Stimulated activated CD4-positive, alpha-beta T cell treated with anti-CD3 and anti-CD28 coated beads, Interleukin-1b, Interleukin-23, amount 100 ng/mL, for 4 hours (primary cell): ENCODE results near the gene CAMK1D.

ENCODE experiments used
- DNase-seq, 2 donors: peaks; one replicate each; pipeline ENCODE4 v3.0.0-alpha.2; 2020; ENCODE audit warnings: low read depth in 2 of 2

CAMK1D gene

DNA sequence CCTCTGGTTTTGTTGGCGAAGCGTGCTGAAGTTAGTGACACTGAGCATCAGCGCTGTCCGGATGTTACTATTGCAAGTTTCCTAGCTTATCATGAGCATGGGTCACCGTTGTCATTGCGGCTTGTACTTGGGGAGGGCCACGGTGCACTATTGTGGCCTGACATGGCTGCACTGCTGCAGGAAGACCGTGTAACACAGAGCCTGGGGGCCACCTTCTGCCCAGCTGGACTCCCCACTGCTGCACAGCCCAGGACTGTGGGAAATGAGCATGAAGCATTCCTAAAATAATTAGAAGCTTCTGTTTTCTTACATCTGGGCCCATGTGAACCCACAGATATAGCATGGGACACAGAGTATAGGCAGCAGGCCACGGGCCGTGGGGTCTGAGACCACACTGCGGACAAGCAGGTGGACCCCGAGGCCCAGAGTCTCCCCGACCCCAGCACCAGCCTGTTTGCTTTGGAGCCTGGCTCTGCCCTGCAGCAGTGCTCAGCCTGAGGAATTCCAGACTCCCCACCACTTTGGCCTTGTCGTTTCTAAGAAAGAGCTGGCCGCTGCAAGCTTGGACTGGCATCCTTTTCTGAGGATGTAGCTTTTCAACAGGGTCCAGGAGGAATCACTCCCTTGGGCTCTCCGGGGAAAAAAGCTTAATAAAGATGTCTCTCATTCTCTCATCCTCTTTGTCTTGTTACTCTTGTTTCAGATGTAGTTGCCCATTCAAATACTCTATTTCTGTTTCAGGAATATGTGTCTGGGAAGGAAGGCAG is 473.0 kb downstream of the CAMK1D start:
- no peak for DNase-seq

DNA sequence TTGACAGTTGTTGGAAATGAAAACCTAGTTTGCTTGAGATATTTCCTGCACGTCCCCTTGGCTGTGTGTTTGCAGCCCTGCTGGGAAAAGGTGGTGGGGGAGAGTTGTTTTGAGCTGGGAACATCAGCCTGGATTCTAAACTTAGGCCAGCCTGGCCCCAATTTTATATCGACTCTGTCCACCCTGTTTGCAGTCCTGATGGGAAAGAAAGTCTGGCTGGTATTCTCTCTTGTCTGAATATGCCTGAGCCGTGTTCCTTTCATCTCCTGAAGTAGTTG is 473.5 kb downstream of the CAMK1D start:
- DNase-seq, result no peak

DNA sequence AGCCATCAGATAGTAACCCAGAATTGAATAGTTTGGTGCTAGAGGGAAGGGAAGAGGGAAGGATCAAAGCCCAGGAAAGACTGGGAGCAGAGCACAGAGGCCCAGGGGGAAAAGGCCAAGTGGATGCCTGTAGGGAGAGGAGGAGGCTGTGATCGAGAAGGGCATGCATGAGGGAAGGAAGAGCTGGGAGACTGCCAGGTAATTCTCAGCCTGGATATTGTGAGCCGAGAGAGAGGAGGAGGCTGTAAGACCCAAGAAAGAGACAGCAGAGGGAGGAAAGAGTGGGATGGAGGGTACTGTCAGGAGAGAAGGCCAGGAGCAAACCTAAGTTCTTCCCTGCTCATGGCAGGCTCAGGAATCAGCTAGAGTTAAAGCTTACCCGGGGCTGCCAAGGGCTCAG is 474.0 kb downstream of the CAMK1D start:
- no peak for DNase-seq

DNA sequence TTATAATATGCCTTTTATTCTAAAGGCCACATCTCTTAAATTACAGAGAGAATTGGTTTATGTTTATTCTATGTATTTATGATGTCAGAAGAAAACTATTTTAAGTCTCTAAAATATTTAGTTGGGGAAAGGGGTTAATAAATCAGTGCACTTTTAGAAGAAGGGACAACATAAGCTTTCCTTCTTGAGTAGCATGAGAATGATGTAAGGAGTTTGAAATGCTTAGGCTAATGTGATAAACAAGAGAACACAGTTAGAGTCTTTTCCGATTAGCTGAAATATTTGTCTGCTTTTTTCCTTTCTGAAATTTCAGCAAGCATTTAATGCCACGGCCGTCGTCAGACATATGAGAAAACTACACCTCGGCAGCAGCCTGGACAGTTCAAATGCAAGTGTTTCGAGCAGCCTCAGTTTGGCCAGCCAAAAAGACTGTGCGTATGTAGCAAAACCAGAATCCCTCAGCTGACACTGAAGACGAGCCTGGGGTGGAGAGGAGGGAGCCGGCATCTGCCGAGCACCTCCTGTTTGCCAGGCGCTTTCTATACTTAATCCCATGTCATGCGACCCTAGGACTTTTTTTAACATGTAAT is 476.0 kb downstream of the CAMK1D start:
- no peak for DNase-seq

DNA sequence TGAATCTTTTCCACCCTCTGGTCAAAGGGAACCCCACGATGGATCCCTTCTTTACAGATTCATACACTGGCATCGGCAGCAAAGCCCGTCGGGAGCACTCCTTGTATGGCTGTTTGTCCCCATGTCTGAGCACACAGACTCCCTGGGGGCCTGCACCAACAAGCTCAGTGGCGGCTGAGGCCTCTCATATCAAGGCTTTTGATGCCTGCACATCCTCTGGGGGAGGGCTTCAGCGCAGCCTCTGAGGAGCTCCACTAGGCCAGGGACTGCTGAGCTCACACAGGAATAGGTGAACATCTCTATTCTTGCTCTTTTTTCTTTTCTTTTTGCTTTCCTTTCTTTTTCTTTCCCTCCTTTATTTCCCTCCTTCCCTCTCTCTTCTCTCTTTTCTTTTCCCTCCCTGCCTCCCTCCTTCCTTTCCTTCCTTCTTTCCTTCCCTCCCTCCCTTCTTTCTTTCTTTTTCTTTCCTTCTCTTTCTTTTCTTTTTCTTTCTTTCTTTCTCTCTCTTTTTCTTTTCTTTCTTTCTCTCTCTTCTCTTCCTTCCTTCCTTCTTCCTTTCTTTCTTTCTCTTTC is 477.5 kb downstream of the CAMK1D start:
- DNase-seq, result no peak

DNA sequence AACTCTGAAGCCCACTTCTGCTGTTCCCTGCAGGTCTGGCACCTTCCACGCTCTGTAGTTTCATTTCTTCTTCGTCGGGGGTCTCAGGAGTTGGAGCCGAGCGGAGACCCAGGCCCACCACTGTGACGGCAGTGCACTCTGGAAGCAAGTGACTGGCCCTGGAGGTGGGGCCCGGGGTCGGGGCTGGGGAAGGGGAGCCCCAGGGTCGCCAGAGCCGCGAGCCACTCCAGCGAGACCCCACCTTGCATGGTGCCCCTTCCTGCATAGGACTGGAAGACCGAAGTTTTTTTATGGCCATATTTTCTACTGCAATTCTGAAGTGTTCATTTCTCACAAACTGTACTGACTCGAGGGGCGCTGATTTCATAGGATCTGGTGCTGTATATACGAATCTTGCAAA is 479.4 kb downstream of the CAMK1D start:
- no peak for DNase-seq

DNA sequence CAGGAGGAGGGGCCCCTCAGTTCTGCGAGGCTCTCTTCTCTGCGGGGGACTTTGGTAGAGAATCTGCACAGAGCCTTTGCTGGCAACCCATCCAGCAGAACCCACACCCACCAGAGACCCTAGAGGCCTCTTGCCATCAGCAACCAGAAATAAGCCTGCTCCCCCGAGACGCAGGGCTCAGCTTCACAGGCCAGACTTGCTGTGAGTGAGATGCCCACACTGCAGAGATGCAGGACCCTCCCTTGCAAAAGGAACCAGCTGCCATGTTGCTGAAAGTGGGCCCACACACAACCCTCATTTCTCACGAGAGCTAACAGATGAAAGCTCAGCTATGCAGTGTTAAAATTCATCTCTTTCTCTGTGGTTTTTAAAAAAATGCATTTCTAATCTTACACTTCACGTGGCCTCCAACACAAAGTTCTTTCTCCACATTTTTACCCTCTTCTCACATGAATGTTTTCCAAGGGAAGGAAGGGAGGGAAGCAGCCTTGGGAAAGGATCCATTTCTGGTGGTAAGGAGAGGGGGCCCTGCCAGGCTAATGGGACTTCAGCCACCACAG is 480.6 kb downstream of the CAMK1D start:
- DNase-seq, result no peak

DNA sequence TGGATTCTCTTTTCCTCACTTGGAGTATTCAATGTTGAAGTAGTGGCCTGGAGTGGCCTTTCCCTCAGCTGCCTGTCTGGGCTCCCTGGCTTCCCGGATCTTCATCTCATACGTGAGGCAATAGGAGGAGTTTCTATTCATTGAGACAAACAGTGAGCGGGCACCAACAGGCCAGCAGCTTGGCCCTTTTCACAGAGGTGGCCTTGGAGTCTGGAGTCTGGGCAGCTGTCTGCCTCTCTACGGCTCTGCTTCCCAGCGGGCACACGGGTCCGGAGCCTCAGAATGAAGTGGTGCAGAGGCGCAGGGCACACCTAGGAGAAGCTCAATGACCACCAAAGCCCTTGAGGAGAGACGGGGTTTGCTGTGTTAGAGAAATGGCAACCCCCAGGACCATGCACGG is 482.7 kb downstream of the CAMK1D start:
- DNase-seq, result no peak

DNA sequence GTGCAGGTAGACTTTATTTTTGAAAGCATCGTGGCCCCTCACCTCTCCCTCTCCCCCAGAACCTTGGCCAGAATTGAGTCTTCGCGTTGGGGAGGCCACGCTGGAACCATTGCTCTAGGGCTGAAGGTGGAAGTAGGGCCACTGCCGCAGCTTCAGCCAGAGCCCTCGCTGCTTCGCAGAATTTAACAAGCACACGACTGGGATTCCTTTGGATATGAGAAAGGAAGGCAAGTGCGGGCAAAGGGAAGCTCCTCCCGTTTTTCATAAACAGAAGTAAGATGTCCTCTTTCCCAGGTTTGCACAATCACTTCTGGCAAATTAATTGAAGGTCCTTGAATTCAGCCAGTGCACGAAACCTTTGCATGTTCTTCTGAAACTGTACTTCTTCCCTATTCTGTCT is 484.1 kb downstream of the CAMK1D start:
- DNase-seq, result no peak

DNA sequence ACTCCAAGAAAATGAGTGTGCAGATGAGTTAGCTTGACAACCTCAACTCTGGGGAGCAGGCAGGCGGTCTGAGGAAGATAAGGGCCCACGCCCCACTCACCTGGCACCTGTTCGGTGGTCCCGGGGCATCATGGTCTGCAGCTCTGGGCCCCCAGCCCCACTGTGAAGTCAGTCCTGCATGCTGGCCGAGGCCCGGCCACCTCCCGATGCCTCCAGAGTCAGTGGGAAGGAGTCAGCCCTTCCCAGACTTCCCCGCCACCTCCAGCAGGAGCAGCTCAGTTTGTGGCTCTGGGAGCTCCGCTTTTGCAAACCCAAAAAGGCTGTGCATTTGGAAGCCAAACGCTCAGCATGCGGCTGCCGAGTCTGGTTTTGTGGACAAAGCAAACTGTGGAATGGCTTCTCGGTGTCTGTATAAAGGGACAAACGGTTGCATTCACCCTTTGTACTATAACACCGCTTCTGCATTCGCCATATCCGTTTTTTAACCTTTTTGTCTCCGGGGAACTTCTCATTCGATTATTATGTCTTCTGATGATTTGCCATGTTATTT is 484.8 kb downstream of the CAMK1D start:
- DNase-seq, result no peak

DNA sequence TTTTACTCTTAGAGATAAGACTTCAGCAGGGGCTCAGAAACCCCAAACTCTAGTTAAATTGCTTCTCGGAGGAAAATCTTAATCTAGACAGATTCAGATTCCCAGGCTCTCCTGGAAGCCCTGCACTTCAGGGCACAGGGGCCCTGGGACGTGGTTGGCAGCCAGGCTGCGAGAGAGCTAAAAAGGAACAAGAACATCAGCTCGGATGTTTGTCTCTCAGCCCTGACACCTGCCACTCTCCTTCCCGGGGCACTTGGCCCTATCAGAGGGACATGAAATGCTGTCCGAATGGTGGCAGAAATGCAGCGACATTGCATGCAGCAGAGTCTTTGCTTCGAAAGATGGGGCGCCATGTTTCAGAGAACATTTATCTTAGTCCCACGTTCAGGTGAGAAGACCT is 485.4 kb downstream of the CAMK1D start:
- DNase-seq, result no peak

DNA sequence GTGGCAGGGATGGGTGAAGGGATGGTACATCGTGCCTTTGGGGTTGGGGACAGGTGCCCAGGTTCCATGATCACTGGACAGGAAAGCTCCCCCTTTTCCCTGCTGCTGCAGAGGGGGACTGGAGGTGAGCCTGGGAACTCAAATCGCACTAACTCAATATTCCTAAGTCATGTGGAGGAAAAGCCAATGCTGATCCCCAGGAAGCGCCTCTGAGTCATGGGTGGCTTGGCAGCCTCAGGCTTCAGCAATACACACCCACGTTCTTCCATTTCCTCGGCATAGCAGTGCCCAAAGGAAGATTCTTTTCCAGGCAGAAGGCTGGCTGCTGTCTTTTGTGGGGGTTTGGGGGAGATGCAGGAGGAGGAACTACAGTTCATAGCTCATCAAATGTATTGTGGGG is 486.4 kb downstream of the CAMK1D start:
- DNase-seq, result no peak

DNA sequence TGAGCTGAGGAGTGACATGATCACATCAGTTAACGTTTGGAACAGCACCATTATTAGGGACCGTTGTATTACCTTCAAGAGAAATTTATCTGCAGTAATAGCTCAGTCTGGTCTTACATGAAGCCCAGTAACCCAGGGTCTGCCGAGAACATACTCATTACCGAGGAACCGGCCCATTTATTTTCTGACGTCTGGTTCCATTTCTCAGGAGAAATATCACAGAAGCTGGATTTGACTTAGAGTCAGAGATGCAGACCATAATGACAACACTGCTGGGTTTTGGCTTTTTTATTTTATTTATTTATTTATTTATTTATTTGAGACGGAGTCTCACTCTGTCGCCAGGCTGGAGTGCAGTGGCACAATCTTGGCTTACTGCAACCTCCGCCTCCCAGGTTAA is 489.0 kb downstream of the CAMK1D start:
- no peak for DNase-seq

DNA sequence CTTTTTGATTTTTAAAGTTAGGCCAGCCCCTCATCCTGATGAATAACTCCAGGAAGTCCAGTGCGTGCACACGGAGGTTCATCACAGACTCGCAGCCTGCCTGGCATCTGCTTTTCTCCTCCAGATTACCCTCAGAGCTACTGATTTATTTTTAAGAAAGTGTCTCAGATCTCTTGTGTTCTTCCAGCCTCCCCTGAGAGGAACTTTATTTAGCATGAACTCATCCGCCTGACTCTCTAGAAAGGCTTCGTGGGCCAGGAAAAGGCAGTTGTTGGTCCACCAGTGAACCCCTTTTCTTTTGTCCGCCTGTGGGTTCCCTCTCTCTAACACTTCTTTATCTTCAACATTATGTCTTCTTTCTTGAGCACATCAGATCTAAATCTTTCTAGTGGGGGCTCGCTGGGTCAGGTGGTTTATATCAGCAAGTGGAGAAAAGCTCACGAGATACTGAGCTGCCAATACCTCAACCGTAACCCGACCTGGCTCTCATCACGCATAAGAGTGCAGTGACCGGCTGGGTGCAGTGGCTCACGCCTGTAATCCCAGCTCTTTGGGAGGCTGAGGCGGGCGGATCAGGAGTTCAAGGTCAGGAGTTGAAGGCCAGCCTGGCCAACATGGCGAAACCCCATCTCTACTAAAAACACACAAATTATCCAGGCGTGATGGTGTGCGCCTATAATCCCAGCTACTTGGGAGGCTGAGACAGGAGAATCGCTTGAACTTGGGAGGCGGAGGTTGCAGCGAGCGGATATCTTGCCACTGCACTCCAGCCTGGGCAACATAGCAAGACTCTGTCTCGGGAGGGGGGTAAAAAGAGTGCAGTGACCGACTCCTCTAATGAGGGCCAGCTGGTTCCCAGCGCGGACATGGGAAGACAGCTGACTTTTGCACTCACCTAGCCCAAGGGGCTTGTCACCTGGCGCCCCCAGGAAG is 489.9 kb downstream of the CAMK1D start:
- no peak for DNase-seq

DNA sequence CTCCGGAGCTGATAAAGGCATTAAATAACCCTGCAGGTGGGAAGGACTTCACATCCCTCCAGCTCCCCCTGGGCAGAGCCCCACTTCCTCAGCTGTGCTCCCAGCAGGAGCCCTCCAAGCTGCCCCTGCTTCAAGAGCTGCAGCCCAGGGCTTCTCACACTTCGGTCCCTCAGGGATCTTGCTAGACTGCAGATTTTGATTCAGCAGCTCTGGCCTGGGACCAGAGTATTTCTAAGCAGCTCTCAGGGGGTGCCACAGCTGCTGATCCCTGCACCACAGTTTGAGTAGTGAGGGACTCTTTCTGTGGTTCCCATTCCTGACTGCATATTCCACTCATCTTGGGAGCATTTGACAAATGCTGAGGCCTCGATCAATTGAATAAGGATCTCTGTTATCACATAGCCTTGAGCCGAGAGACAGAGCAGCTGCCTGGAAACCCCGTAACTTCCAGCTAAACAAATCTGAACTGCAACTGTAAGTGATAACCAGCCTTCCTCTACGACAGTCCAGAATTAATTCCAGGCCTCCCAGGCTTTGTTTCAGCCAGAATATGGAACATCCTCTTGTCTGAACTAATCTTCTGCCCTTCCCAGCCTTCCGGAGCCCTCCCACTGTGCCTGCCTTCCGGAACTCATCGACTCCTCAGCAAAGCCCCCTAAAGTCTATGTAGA is 490.7 kb downstream of the CAMK1D start:
- no peak for DNase-seq

DNA sequence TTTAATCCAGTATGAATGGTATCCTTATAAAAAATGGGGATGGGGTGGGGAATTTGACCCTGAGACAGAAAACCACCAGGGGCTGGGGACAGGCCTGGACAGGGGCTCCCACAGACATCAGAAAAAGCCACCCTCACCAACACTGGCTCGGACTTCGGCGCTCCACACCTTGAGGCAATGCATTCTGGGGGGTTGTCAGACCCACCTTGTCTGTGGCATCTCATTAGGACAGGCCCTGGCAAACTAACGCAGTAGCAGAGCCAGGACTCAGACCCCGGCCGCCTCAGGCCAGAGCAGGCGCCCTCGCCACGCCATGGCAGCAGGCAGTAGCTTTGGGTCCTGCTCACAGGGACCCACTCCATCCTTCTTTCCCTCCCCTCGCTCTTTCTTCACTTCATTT is 492.1 kb downstream of the CAMK1D start:
- DNase-seq, result no peak

DNA sequence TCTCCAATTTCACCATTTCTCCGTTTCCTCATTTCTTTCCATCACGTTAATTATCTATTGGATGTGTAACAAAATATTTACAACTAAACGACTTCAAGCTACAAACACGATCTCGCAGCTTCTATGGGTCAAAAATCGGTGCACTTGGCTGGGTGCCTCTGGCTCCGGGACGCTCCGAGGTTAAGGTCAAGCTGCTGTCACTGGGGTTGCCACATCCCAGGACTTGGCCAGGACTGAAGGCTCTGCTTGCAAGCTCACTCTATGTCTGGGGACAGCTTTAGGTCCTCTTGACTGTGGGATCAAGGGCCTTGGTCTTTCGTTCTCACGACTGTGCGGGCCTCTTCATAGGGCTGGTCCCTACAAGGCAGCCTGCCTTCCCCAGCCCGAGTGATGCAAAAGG is 492.5 kb downstream of the CAMK1D start:
- no peak for DNase-seq

DNA sequence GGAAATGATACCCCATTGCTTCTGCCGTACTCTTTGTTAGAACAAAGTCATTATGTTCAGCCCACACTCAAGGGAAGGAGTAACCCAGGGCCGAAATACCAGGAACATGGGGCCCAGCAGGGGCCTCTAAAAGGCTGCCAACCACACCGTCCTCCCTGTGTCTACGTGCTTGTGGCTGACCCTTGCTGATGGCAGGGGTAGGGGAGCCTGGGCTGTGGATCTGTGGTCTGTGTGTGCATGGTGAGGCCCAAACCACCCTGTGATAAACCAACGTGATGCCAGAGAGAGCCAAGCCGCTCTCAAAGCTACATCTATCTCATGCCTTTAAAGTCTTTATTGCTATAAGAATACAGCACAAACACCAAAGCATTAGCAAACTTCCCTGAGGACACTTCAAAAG is 493.0 kb downstream of the CAMK1D start:
- DNase-seq, result no peak

DNA sequence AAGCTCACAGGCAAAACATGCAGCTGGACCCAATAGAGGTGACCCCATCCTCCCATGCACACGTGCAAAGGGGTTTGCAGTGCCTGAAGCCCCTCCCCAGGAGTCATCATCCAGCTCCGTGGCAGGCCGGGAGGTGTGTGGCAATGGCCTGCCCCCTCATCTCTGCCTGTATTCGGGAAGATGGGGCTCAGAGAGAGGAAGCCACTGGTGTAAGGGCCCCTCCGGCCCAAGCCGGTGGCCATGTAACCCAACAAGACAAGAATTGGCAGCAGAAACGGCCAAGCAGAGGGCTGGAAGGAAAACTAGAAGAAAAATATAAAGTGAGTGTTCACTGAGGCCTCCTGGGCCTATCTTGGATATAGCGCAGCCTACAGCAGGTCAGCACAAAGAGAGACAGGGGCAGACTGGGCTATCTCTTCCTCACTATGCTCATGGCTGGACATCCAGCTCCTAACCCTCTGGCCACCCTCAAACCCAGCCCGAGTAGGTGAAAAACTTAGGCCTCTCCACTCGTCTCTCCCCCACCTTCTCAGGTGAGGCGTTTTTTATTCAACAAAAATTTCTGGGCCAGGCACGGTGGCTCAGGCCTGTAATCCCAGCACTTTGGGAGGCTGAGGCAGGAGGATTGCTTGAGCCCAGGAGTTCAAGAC is 494.1 kb downstream of the CAMK1D start:
- no peak for DNase-seq

DNA sequence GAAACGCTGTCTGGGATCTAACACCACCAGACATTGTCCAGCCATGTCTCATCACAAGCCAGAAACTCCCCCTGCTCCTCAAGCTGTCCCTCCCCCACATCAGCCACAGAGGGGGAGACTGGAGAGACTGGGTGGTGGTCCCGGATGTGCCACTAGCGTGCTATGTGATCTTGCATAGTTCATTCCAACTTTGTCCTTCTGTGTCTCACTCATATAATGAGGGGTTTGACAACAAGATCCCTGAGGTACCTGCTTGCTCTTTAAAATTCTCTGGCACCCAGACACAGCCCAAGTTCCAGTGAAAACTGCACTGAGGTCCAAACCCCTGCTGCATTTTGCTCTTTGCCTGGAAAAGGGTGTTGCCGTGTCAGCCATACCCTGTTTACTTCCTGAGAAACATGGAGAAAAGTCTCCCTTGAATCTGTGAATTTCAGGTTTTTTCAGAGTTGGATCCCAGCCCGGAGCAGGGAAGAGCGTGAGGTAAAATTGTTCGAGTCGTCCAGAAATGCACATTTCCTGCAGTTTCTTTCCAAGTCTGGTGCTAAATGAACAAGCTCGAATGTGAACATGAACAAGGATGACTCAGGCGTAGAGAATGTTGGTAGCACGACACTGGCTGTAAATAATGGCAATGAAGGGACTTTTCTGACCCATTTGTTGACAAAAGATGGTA is 495.6 kb downstream of the CAMK1D start:
- DNase-seq, result no peak
